GM12878 (cell line): ENCODE data around the gene VMAC. TPM values are rescaled to one million over a fixed set of nuclear protein-coding genes. Genes with fewer than 3 reads are reported as not detected.

Source experiments
- ATAC-seq: fragments of 200-7000 bp; cut with Tn5 transposase; 3 replicates; pipeline ENCODE4 v1.9.1; 2020; ENCODE audit warnings: mild to moderate bottlenecking, moderate library complexity
- BruUV-seq: library from RNA; stranded (reverse); fragments of 400-500 nt; replicated peaks from 2 replicates; lab custom pipeline; 2021; lab: Mats Ljungman, UMichigan
- CTCF ChIA-PET: fragments of 300-600 bp; sonication (Branson Sonifier 250); formaldehyde crosslinking; extraction: SDS; loops from one replicate; lab custom pipeline; 2021; ENCODE audit warnings: inconsistent platforms; lab: Yijun Ruan, JAX
- POLR2A ChIA-PET: fragments of 350-600 bp; formaldehyde crosslinking; extraction: SDS; loops from one replicate; lab custom pipeline; 2021; ENCODE audit warnings: inconsistent platforms; lab: Charles Lee
- RAD21 ChIA-PET: fragments of 300-600 bp; sonication (Branson Sonifier 250); formaldehyde crosslinking; loops from one replicate; lab custom pipeline; 2023; ENCODE audit warnings: antibody characterized with exemption; ENCODE audit not compliant: unreplicated experiment; lab: Charles Lee
- SMC1A ChIA-PET: fragments of 300-600 bp; sonication (Branson Sonifier 250); formaldehyde crosslinking; loops from one replicate; lab custom pipeline; 2023; ENCODE audit not compliant: unreplicated experiment, uncharacterized antibody; lab: Charles Lee
- DNase-seq: peaks from one replicate; pipeline ENCODE4 v3.0.0-alpha.2; 2011; ENCODE audit warnings: low read depth, low spot score
- FAIRE-seq: peaks from 3 replicates; lab custom pipeline; 2011; peaks lifted over from hg19 to GRCh38; lab: Jason Lieb, UNC
- H2AFZ ChIP-seq: 2 replicates; pipeline ENCODE4 v1.6.0; 2011; ENCODE audit warnings: low read depth, low read length, control low read depth; ENCODE audit not compliant: control insufficient read depth
- H3K27ac ChIP-seq: 2 replicates; pipeline ENCODE4 v1.5.1; 2011; ENCODE audit warnings: control low read depth; ENCODE audit not compliant: control insufficient read depth, insufficient read depth
- H3K27me3 ChIP-seq, 2 experiments: replicated peaks in 1 of 2; 2 replicates each; pipeline versions ENCODE4 v1.6.0 to v1.6.1; 2011; ENCODE audit warnings: low read length in 1 of 2; ENCODE audit not compliant: control insufficient read depth in 2 of 2, insufficient read depth in 2 of 2
- H3K36me3 ChIP-seq, 2 experiments: 2 replicates each; pipeline ENCODE4 v1.5.1; 2011; ENCODE audit warnings: low read length in 1 of 2; ENCODE audit not compliant: control insufficient read depth in 2 of 2, insufficient read depth in 2 of 2
- H3K4me1 ChIP-seq: 2 replicates; pipeline ENCODE4 v1.6.1; 2011; ENCODE audit warnings: mild to moderate bottlenecking, low read length, moderate library complexity, mixed read lengths; ENCODE audit not compliant: control insufficient read depth, insufficient read depth
- H3K4me2 ChIP-seq: 2 replicates; pipeline ENCODE4 v1.6.0; 2011; ENCODE audit warnings: control low read depth; ENCODE audit not compliant: control insufficient read depth, insufficient read depth
- H3K4me3 ChIP-seq: fragments of 200-600 bp; sonication (generic); 2 replicates; pipeline ENCODE4 v1.5.1; 2016
- H3K79me2 ChIP-seq: 2 replicates; pipeline ENCODE4 v1.6.0; 2011; ENCODE audit warnings: low read length; ENCODE audit not compliant: control insufficient read depth, insufficient read depth
- H3K9ac ChIP-seq: 2 replicates; pipeline ENCODE4 v1.8.0; 2011; ENCODE audit warnings: low read length, control low read depth, mixed read lengths; ENCODE audit not compliant: control insufficient read depth, insufficient read depth
- H3K9me3 ChIP-seq: replicated peaks from 3 replicates; pipeline ENCODE4 v1.5.1; 2011; ENCODE audit warnings: mild to moderate bottlenecking, low read length; ENCODE audit not compliant: control insufficient read depth, insufficient read depth
- H4K20me1 ChIP-seq: 2 replicates; pipeline ENCODE4 v1.6.0; 2011; ENCODE audit not compliant: control insufficient read depth, insufficient read depth
- ATF2 ChIP-seq: IDR thresholded peaks from 2 replicates; pipeline ENCODE4 v1.6.1; 2012; ENCODE audit warnings: low read length, inconsistent platforms
- BACH1 ChIP-seq: fragments of 450-650 bp; IDR thresholded peaks from 2 replicates; pipeline ENCODE4 v1.6.1; 2017; ENCODE audit warnings: mild to moderate bottlenecking, borderline replicate concordance
- DPF2 ChIP-seq: fragments of 450-650 bp; IDR thresholded peaks from 2 replicates; pipeline ENCODE4 v1.6.1; 2017; ENCODE audit warnings: mild to moderate bottlenecking
- FOS ChIP-seq: IDR thresholded peaks from 3 replicates; pipeline ENCODE4 v1.6.1; 2011; ENCODE audit warnings: borderline replicate concordance; ENCODE audit not compliant: insufficient read length; ENCODE audit errors: extremely low read depth
- IKZF2 ChIP-seq, 2 experiments: fragments of 450-650 bp; IDR thresholded peaks; 2 replicates each; pipeline ENCODE4 v1.6.1; 2017; ENCODE audit warnings: mild to moderate bottlenecking in 2 of 2, moderate library complexity in 2 of 2
- LARP7 ChIP-seq: fragments of 450-650 bp; IDR thresholded peaks from 2 replicates; pipeline ENCODE4 v1.6.1; 2017; ENCODE audit warnings: mild to moderate bottlenecking
- MLLT1 ChIP-seq: fragments of 450-650 bp; IDR thresholded peaks from 2 replicates; pipeline ENCODE4 v1.6.1; 2016; ENCODE audit warnings: mild to moderate bottlenecking
- RAD21 ChIP-seq: IDR thresholded peaks from 2 replicates; pipeline ENCODE4 v1.6.1; 2011; ENCODE audit warnings: mild to moderate bottlenecking, low read depth, low read length, moderate library complexity; ENCODE audit not compliant: insufficient read depth
- RB1 ChIP-seq: fragments of 450-650 bp; formaldehyde crosslinking; IDR thresholded peaks from 2 replicates; pipeline ENCODE4 v1.6.1; 2017; ENCODE audit warnings: mild to moderate bottlenecking, borderline replicate concordance
- SMC3 ChIP-seq: IDR thresholded peaks from 2 replicates; pipeline ENCODE4 v1.6.1; 2011; ENCODE audit warnings: low read length, improper control_type of control experiment, borderline replicate concordance
- SUPT20H ChIP-seq: IDR thresholded peaks from 2 replicates; pipeline ENCODE4 v1.6.1; 2011; ENCODE audit warnings: low read depth, mild to moderate bottlenecking, low read length, moderate library complexity, borderline replicate concordance; ENCODE audit not compliant: control insufficient read depth
- SUZ12 ChIP-seq: fragments of 200-600 bp; sonication (generic); IDR thresholded peaks from one replicate; pipeline ENCODE4 v1.6.1; 2018; ENCODE audit warnings: antibody characterized with exemption, mild to moderate bottlenecking; ENCODE audit not compliant: unreplicated experiment
- TARDBP ChIP-seq: IDR thresholded peaks from 2 replicates; pipeline ENCODE4 v1.6.1; 2016; ENCODE audit warnings: borderline replicate concordance
- TCF7 ChIP-seq: IDR thresholded peaks from 2 replicates; pipeline ENCODE4 v1.6.1; 2014; ENCODE audit warnings: antibody characterized with exemption, borderline replicate concordance
- ZNF207 ChIP-seq: fragments of 450-650 bp; IDR thresholded peaks from 2 replicates; pipeline ENCODE4 v1.6.1; 2014; ENCODE audit warnings: antibody characterized with exemption, mild to moderate bottlenecking, borderline replicate concordance
- ZNF217 ChIP-seq: fragments of 450-650 bp; IDR thresholded peaks from 2 replicates; pipeline ENCODE4 v1.6.1; 2017; ENCODE audit warnings: antibody characterized with exemption, mild to moderate bottlenecking
- WGBS: methylation state at CpG from one replicate; pipeline ENCODE4 v1.1.6; 2016; ENCODE audit warnings: low lambda C conversion rate; ENCODE audit not compliant: insufficient replicate concordance, insufficient coverage; ENCODE audit errors: missing lambda C conversion rate; 5-methylcytosine and 5-hydroxymethylcytosine counted together
- in situ Hi-C: fragments of 300-500 bp; cut with MboI; formaldehyde crosslinking; loops from 9 replicates; pipeline ENCODE4 v1.14.3; 2018; ENCODE audit warnings: mixed read lengths
- intact Hi-C: fragments of 100-400 bp; cut with micrococcal nuclease; formaldehyde crosslinking; loops from one replicate; pipeline ENCODE4 v1.14.2; 2022; ENCODE audit not compliant: unreplicated experiment
- polyA plus RNA-seq, 11 experiments: library from polyadenylated mRNA; depleted of rRNA in 4 of 11; unstranded in 6 of 11; stranded (reverse) in 5 of 11; fragments of >200 nt; fragmentation: Nextera tagmentation in 4 of 11; fragmentation: Illumina TruSeq in 1 of 11; extraction: Ambion mirVana in 4 of 11; extraction: Trizol in 1 of 11; gene quantifications; 1 replicate in 1 of 11; 2 replicates in 10 of 11; pipeline versions ENCODE4 v1.2.1 to v1.2.3, GENCODE V29; 2011 to 2016; ENCODE audit warnings: inconsistent platforms in 2 of 11, missing spikeins in 2 of 11, low read depth in 1 of 11
- total RNA-seq, 4 experiments: library from RNA; depleted of rRNA in 3 of 4; stranded (reverse); fragments of >200 nt in 3 of 4; fragmentation: Illumina TruSeq in 1 of 4; extraction: Trizol in 1 of 4; gene quantifications; 2 replicates each; pipeline versions ENCODE4 v1.2.1 to v1.2.3, GENCODE V29; 2013 to 2021

Gene VMAC
- total and polyA plus RNA-seq, 10 of the 15 experiments (the other 5 are each of a cell fraction or from before 2014, with no cell fraction given): 0.18 to 6.8 (median 1.8) TPM

GRCh38 chr19:5903624-5904351 is 884 bp upstream of the VMAC start, which contains the start of gene NDUFA11 (continued):
- no peak for TF ChIP-seq RAD21

- POLR2A ChIA-PET: interaction anchor here (1.0 to 2.3 kb wide), 2 partner anchors 63 to 216 kb away, joined by 3 to 6 read pairs; no protein-coding TSS in a partner anchor
- H3K27ac ChIP-seq: 0 out of 2 replicates have a peak overlapping the region, but pooled peaks have one; percentile 6
- peaks cover under 1% of the 10 kb centered on the region; the same call in 1 of the 2 replicates for H4K20me1 ChIP-seq
- H3K4me1 ChIP-seq: peaks cover 9% of the 10 kb centered on the region
- BruUV-seq: TSS peak; percentile 88
- peaks cover 26% of the 10 kb centered on the region for H3K79me2 ChIP-seq
- no peaks in the 10 kb centered on the region; a peak in 2 of 4 replicates for H3K36me3 ChIP-seq
- DNase-seq (no peak), ATAC-seq (no peak), FAIRE-seq (no peak)
- H2AFZ ChIP-seq: peak overlapping the region; percentile 83
- intact Hi-C loops: loop anchor here (2.0 kb wide), 1 partner anchor 114 kb away; the partner anchor contains the start of gene DUS3L
- in situ Hi-C loops: no loop called here
- WGBS: 38% methylated on average over 31 of the region's 31 CpGs
- no peaks in the 10 kb centered on the region for H3K9me3 ChIP-seq
- SMC1A ChIA-PET: interaction anchor here (0.8 kb wide), 1 partner anchor 63 kb away, joined by 3 read pairs; no protein-coding TSS in a partner anchor
- RAD21 ChIA-PET: no interaction called here
- peak overlapping the region; percentile 49 for H3K4me2 ChIP-seq
- H3K4me3 ChIP-seq: peak overlapping the region; percentile 81
- peak overlapping the region; percentile 67 for H3K9ac ChIP-seq
- CTCF ChIA-PET: interaction anchor here (1.3 to 3.1 kb wide), 2 partner anchors 62 to 101 kb away, joined by 4 to 15 read pairs; partner anchors contain the start of gene NRTN
- no peaks in the 10 kb centered on the region for H3K27me3 ChIP-seq
- TF ChIP-seq SUPT20H (no peak), ATF2 (no peak), ZNF217 (no peak), ZNF207 (0 out of 2 replicates have a peak, but pooled peaks have one; percentile 5), IKZF2 (IDR thresholded peaks at IDR 0.05) (no peak), MLLT1 (peak; percentile 80; the same call in 1 of the 2 replicates), TARDBP (no peak), BACH1 (no peak), TCF7 (no peak), SMC3 (no peak), FOS (no peak), DPF2 (0 out of 2 replicates have a peak, but pooled peaks have one; percentile 10), LARP7 (no peak), RB1 (0 out of 2 replicates have a peak, but pooled peaks have one; percentile 9), SUZ12 (no peak)
These were observed 574 bp downstream of the VMAC start for GRCh38 chr19:5905114-5905778.
